CD4-positive, alpha-beta T cell (primary cell): Measurements from ENCODE around the gene NEGR1. TPM values are rescaled to one million over a fixed set of nuclear protein-coding genes. Genes with fewer than 3 reads are reported as not detected.

Source experiments
- ATAC-seq: fragments of 200-7000 bp; cut with Tn5 transposase; one replicate; pipeline ENCODE4 v1.10.0; 2022; ENCODE audit warnings: mild to moderate bottlenecking; ENCODE audit not compliant: poor library complexity
- CTCF ChIA-PET: fragments of 350-600 bp; sonication (Branson Sonifier 250); formaldehyde crosslinking; loops from one replicate; lab custom pipeline; 2021; ENCODE audit warnings: antibody characterized with exemption, inconsistent platforms; lab: Charles Lee
- POLR2A ChIA-PET: fragments of 350-600 bp; sonication (Branson Sonifier 250); formaldehyde crosslinking; loops from one replicate; lab custom pipeline; 2021; ENCODE audit warnings: antibody characterized with exemption, inconsistent platforms; lab: Charles Lee
- DNase-seq, 14 experiments: peaks; one replicate each; pipeline ENCODE4 v3.0.0-alpha.2; 2013 to 2020; ENCODE audit warnings: mixed read lengths in 2 of 14
- H3K27ac ChIP-seq, 2 donors: one replicate each; pipeline versions ENCODE4 v1.5.1 to v1.7.0; 2013; ENCODE audit warnings: low read length in 2 of 2, low read depth in 1 of 2, mild to moderate bottlenecking in 1 of 2
- H3K27me3 ChIP-seq, 2 experiments: 1 replicate in 1 of 2; 2 replicates in 1 of 2; pipeline versions ENCODE4 v1.6.1 to v1.7.0; 2013; ENCODE audit warnings: low read length in 2 of 2, control low read depth in 1 of 2, mild to moderate bottlenecking in 1 of 2, moderate library complexity in 1 of 2; ENCODE audit not compliant: insufficient read depth in 2 of 2, control insufficient read depth in 1 of 2
- H3K36me3 ChIP-seq: one replicate; pipeline ENCODE4 v1.6.1; 2013; ENCODE audit warnings: low read length, control low read depth; ENCODE audit not compliant: insufficient read depth
- H3K4me1 ChIP-seq: one replicate; pipeline ENCODE4 v1.6.1; 2013; ENCODE audit warnings: low read length, control low read depth; ENCODE audit not compliant: insufficient read depth
- H3K4me3 ChIP-seq: one replicate; pipeline ENCODE4 v1.5.1; 2013; ENCODE audit warnings: mild to moderate bottlenecking, low read length, moderate library complexity
- H3K9me3 ChIP-seq, 2 experiments: 1 replicate in 1 of 2; 2 replicates in 1 of 2; pipeline versions ENCODE4 v1.6.1 to v1.7.0; 2013; ENCODE audit warnings: low read length in 2 of 2, mild to moderate bottlenecking in 2 of 2, control low read depth in 1 of 2, moderate library complexity in 1 of 2; ENCODE audit not compliant: control insufficient read depth in 1 of 2, insufficient read depth in 1 of 2
- H3K27ac Mint-ChIP-seq: one replicate; pipeline ENCODE4 v1.8.0; 2020; ENCODE audit warnings: mixed read lengths
- H3K27me3 Mint-ChIP-seq: one replicate; pipeline ENCODE4 v1.8.0; 2021; ENCODE audit warnings: mixed read lengths
- H3K36me3 Mint-ChIP-seq: one replicate; pipeline ENCODE4 v1.8.0; 2021; ENCODE audit warnings: low read depth, mixed read lengths
- H3K4me1 Mint-ChIP-seq: one replicate; pipeline ENCODE4 v1.8.0; 2021; ENCODE audit warnings: low read depth, mixed read lengths
- H3K4me3 Mint-ChIP-seq: one replicate; pipeline ENCODE4 v1.8.0; 2020; ENCODE audit warnings: mild to moderate bottlenecking, mixed read lengths
- H3K9me3 Mint-ChIP-seq: one replicate; pipeline ENCODE4 v1.8.0; 2020; ENCODE audit warnings: mixed read lengths
- CTCF ChIP-seq: fragments of 200-600 bp; IDR thresholded peaks from one replicate; pipeline ENCODE4 v1.8.0; 2022; ENCODE audit warnings: antibody characterized with exemption, mild to moderate bottlenecking
- intact Hi-C, 2 experiments: fragments of 100-400 bp; cut with DNase I in 1 of 2; cut with micrococcal nuclease in 1 of 2; formaldehyde crosslinking; loops; one replicate each; pipeline versions ENCODE4 v1.15.1 to v1.9.0; 2023 to 2025; cut with DNase I, micrococcal nuclease
- total RNA-seq, 174 experiments: library from RNA in 2 of 174; stranded (reverse) in 2 of 174; gene quantifications; one replicate each; pipeline ENCODE4 v1.2.3 and lab custom pipeline; 2021 to 2026

The NEGR1 gene
- total RNA-seq, 2 experiments from 2014 or later = 0.03 TPM

- H3K9me3 ChIP-seq = no peaks in the 10 kb centered on the region
- no peak overlapping the region for H3K27ac ChIP-seq
- TF ChIP-seq CTCF = no peak
- H3K4me3 Mint-ChIP-seq = no peak overlapping the region
- ATAC-seq (no peak), DNase-seq (no peak)
- no peaks in the 10 kb centered on the region for H3K27me3 Mint-ChIP-seq
- CTCF ChIA-PET = no interaction called here
- no peak overlapping the region for H3K27ac Mint-ChIP-seq
- intact Hi-C loops = no loop called here
- no peaks in the 10 kb centered on the region for H3K9me3 Mint-ChIP-seq
- no peak overlapping the region for H3K4me3 ChIP-seq
- no peaks in the 10 kb centered on the region for H3K27me3 ChIP-seq
- H3K36me3 ChIP-seq = no peaks in the 10 kb centered on the region
- H3K36me3 Mint-ChIP-seq = no peaks in the 10 kb centered on the region
- no peaks in the 10 kb centered on the region for H3K4me1 Mint-ChIP-seq
- H3K4me1 ChIP-seq = no peaks in the 10 kb centered on the region
- POLR2A ChIA-PET = no interaction called here
Observed at GRCh38 chr1:71565831-71566230, 716.5 kb downstream of the NEGR1 start.

- no peak for TF ChIP-seq CTCF
- Mint-ChIP-seq H3K27me3 (no peaks in the 10 kb centered on the region), H3K27ac (no peak overlapping the region), H3K4me1 (no peaks in the 10 kb centered on the region), H3K4me3 (no peak overlapping the region), H3K36me3 (no peaks in the 10 kb centered on the region), H3K9me3 (no peaks in the 10 kb centered on the region)
- ATAC-seq = no peak
- no peaks in the 10 kb centered on the region for H3K27me3 ChIP-seq
- H3K4me1 ChIP-seq = no peaks in the 10 kb centered on the region
- ChIA-PET POLR2A (no interaction called here), CTCF (no interaction called here)
- no peaks in the 10 kb centered on the region for H3K36me3 ChIP-seq
- no peak overlapping the region for H3K27ac ChIP-seq
- H3K4me3 ChIP-seq = no peak overlapping the region
- no peak for DNase-seq
- intact Hi-C loops = no loop called here
- H3K9me3 ChIP-seq = no peaks in the 10 kb centered on the region
Observed at GRCh38 chr1:71565262-71565661, 717.1 kb downstream of the NEGR1 start.

GRCh38 chr1:71562298-71562697 lies 720.0 kb downstream of the NEGR1 start:
- H3K4me3 ChIP-seq = no peak overlapping the region
- no peak overlapping the region for H3K4me3 Mint-ChIP-seq
- no peak for ATAC-seq
- no peaks in the 10 kb centered on the region for H3K27me3 ChIP-seq
- POLR2A ChIA-PET = no interaction called here
- no peaks in the 10 kb centered on the region for H3K4me1 Mint-ChIP-seq
- H3K9me3 Mint-ChIP-seq = no peaks in the 10 kb centered on the region
- no peaks in the 10 kb centered on the region for H3K27me3 Mint-ChIP-seq
- TF ChIP-seq CTCF = no peak
- no peaks in the 10 kb centered on the region for H3K36me3 Mint-ChIP-seq
- no peak overlapping the region for H3K27ac Mint-ChIP-seq
- no peaks in the 10 kb centered on the region for H3K4me1 ChIP-seq
- no peak for DNase-seq
- H3K27ac ChIP-seq = no peak overlapping the region
- H3K9me3 ChIP-seq = no peaks in the 10 kb centered on the region
- CTCF ChIA-PET = no interaction called here
- H3K36me3 ChIP-seq = no peaks in the 10 kb centered on the region
- intact Hi-C loops = no loop called here
